K562 (cell line): ENCODE data around the gene GFI1B. TPM values are rescaled to one million over a fixed set of nuclear protein-coding genes. Genes with fewer than 3 reads are reported as not detected.
A peak's percentile ranks its signal among the peaks of the same experiment; 100 is the strongest.

ENCODE experiments used
- ARID1B ChIP-seq: fragments of 450-650 bp; IDR thresholded peaks from 2 replicates; pipeline ENCODE4 v1.6.1; 2016; ENCODE audit warnings: antibody characterized with exemption, mild to moderate bottlenecking, inconsistent platforms
- ARNT ChIP-seq, 2 experiments: fragments of 450-650 bp; IDR thresholded peaks; 2 replicates each; pipeline ENCODE4 v1.6.1; 2016; ENCODE audit warnings: mild to moderate bottlenecking in 1 of 2
- ATF7 ChIP-seq: fragments of 450-650 bp; IDR thresholded peaks from 2 replicates; pipeline ENCODE4 v1.7.1; 2014; ENCODE audit warnings: mild to moderate bottlenecking, moderate library complexity
- EWSR1 ChIP-seq: fragments of 450-650 bp; IDR thresholded peaks from 2 replicates; pipeline ENCODE4 v1.6.1; 2018; ENCODE audit warnings: borderline replicate concordance, mild to moderate bottlenecking, low read depth, moderate library complexity; ENCODE audit not compliant: partially characterized antibody
- EZH2 ChIP-seq: IDR thresholded peaks from 2 replicates; pipeline ENCODE4 v1.6.1; 2012; ENCODE audit warnings: low read depth, mild to moderate bottlenecking, inconsistent platforms, low read length, borderline replicate concordance
- FOXM1 ChIP-seq, 2 experiments: fragments of 450-650 bp in 1 of 2; sonication (generic) in 1 of 2; formaldehyde crosslinking in 1 of 2; IDR thresholded peaks; 2 replicates each; pipeline versions ENCODE4 v1.6.1 to v1.9.0; 2017 to 2022; ENCODE audit warnings: low read depth in 2 of 2, mild to moderate bottlenecking in 2 of 2, missing genetic modification reagents in 1 of 2, moderate library complexity in 1 of 2
- JUN ChIP-seq, 2 experiments: sonication (generic) in 1 of 2; formaldehyde crosslinking in 1 of 2; IDR thresholded peaks; 2 replicates each; pipeline versions ENCODE4 v1.6.1 to v1.8.0; 2012 to 2022; ENCODE audit warnings: borderline replicate concordance in 2 of 2, mild to moderate bottlenecking in 2 of 2, improper control_type of control experiment in 1 of 2, low read depth in 1 of 2, low read length in 1 of 2, missing genetic modification reagents in 1 of 2
- KHSRP ChIP-seq: fragments of 450-650 bp; IDR thresholded peaks from 2 replicates; pipeline ENCODE4 v1.6.1; 2017
- KLF16 ChIP-seq: IDR thresholded peaks from 2 replicates; pipeline ENCODE4 v1.6.1; 2016; ENCODE audit warnings: antibody characterized with exemption
- MAX ChIP-seq: sonication (generic); formaldehyde crosslinking; IDR thresholded peaks from 2 replicates; pipeline ENCODE4 v1.9.0; 2022; ENCODE audit warnings: mild to moderate bottlenecking, missing genetic modification reagents
- NFATC3 ChIP-seq: fragments of 450-650 bp; IDR thresholded peaks from 2 replicates; pipeline ENCODE4 v1.6.1; 2017; ENCODE audit warnings: mild to moderate bottlenecking
- PRMT5 ChIP-seq: sonication (generic); formaldehyde crosslinking; IDR thresholded peaks from 2 replicates; pipeline ENCODE4 v1.5.0; 2020; ENCODE audit warnings: missing genetic modification reagents
- RBM15 ChIP-seq: fragments of 200-400 bp; formaldehyde crosslinking; IDR thresholded peaks from 2 replicates; pipeline ENCODE4 v1.6.1; 2018; ENCODE audit warnings: mild to moderate bottlenecking, low read length, moderate library complexity; ENCODE audit not compliant: insufficient read depth
- SMARCC2 ChIP-seq: fragments of 450-650 bp; IDR thresholded peaks from 2 replicates; pipeline ENCODE4 v1.6.1; 2017; ENCODE audit warnings: antibody characterized with exemption, moderate library complexity, mild to moderate bottlenecking, low read depth
- TBP ChIP-seq: optimal IDR thresholded peaks from 2 replicates; pipeline ENCODE3; 2011; ENCODE audit warnings: low read depth, low read length, improper control_type of control experiment
- TEAD2 ChIP-seq: fragments of 450-650 bp; IDR thresholded peaks from 2 replicates; pipeline ENCODE4 v1.6.1; 2016; ENCODE audit warnings: missing genetic modification characterization, control low read depth, missing compliant biosample characterization
- TRIM24 ChIP-seq, 2 experiments: fragments of 450-650 bp; IDR thresholded peaks; 2 replicates each; pipeline ENCODE4 v1.6.1; 2016
- ZFP30 ChIP-seq: fragments of 250-450 bp; sonication (Bioruptor Pico); IDR thresholded peaks from 2 replicates; pipeline ENCODE4 v1.8.0; 2022; ENCODE audit warnings: moderate library complexity, mild to moderate bottlenecking, inconsistent platforms, borderline replicate concordance
- ZNF311 ChIP-seq: fragments of 250-450 bp; sonication (Bioruptor Pico); IDR thresholded peaks from 2 replicates; pipeline ENCODE4 v1.4.0; 2020; ENCODE audit warnings: mild to moderate bottlenecking, moderate library complexity
- polyA plus RNA-seq, 8 experiments: library from polyadenylated mRNA; depleted of rRNA in 4 of 8; stranded (reverse) in 5 of 8; unstranded in 3 of 8; fragments of >200 nt; fragmentation: Nextera tagmentation in 2 of 8; fragmentation: Illumina TruSeq in 1 of 8; extraction: Ambion mirVana in 2 of 8; extraction: Trizol in 1 of 8; gene quantifications; 2 replicates each; pipeline versions ENCODE4 v1.2.1 to v1.2.3, GENCODE V29; 2011 to 2014; ENCODE audit warnings: inconsistent platforms in 1 of 8, missing spikeins in 1 of 8
- total RNA-seq, 7 experiments: library from RNA; depleted of rRNA in 6 of 7; stranded (reverse); fragments of >200 nt in 6 of 7; fragmentation: Illumina TruSeq in 2 of 7; extraction: Trizol in 2 of 7; gene quantifications; 2 replicates each; pipeline versions ENCODE4 v1.2.1 to v1.2.3, GENCODE V29; 2011 to 2021; ENCODE audit warnings: low replicate concordance in 1 of 7
- TF ChIP-seq, protein P1 (sequence below), 2 experiments: fragments of 450-650 bp; formaldehyde crosslinking in 1 of 2; IDR thresholded peaks; 2 replicates each; pipeline versions ENCODE4 v1.4.0 to v1.6.1; 2014 to 2020; ENCODE audit warnings: mild to moderate bottlenecking in 2 of 2, borderline replicate concordance in 1 of 2, low read depth in 1 of 2

The GFI1B gene
- total and polyA plus RNA-seq, 9 of the 15 experiments (the other 6 are each of a cell fraction or from before 2014, with no cell fraction given): 8.0 to 75.7 (median 34.5) TPM

DNA sequence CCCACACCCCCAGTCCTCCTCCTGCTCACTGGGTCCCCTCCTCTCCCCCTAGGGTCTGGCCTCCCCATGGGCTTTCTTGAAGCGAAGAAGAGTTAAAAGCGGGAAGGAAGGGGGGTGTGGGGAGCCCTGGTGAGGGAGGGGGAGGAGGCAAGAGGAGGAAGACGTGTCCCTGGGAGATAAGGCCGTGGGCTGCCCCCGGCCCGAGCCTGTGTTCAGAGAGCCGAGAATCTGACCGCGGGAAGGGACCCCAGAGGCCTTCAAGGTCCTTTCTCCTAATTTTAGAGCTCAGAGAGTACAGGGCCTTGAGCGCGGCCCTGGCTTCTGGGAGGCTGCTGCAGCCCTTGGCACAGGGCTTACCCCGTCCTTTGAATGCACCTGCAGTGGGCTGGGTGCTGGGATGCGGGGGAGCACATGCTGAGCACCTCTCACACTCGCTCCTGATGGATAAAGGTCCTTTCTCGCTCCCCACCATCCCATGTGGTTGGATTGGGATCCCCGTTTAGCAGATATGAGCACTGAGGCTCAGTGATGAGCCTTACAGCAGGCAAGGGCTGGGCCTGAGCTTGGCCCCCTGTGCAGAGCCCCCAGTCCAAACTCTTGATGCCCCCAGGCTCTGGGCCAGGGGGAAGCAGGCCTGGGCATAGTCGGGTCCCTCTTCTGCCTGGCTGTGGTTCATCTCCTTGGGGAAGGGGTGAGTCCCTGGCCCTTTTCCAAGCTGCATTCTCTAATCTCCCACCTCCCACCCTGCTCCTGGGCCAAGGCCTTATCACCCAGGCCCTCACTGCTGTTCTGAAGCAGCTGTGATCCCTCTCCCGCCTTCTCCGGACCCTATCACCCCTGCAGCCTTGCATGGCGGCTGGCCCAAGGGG is 5.9 kb downstream of the GFI1B start (continued):
- no peak for TF ChIP-seq EWSR1
- TF ChIP-seq FOXM1 (IDR thresholded peaks at IDR 0.05; ENCODE audit: low read depth): peak; percentile 41; the same call in 1 of the 2 replicates
- TF ChIP-seq FOXM1 (CRISPR knock-in tag; IDR thresholded peaks at IDR 0.05; ENCODE audit: low read depth): no peak
- no peak for TF ChIP-seq ATF7
- TF ChIP-seq TEAD2 (tag): no peak
- 0 out of 2 replicates have a peak, but pooled peaks have one; percentile 22 for TF ChIP-seq ZNF311 (CRISPR knock-in tag)
- no peak for TF ChIP-seq JUN (IDR thresholded peaks at IDR 0.05; ENCODE audit: borderline replicate concordance, low read depth, low read length)
- no peak for TF ChIP-seq JUN (CRISPR knock-in tag; IDR thresholded peaks at IDR 0.05; ENCODE audit: borderline replicate concordance)
- TF ChIP-seq MAX (CRISPR knock-in tag): peak; percentile 41; the same call in 1 of the 2 replicates
- no peak for TF ChIP-seq RBM15
- TF ChIP-seq, protein P1, sequence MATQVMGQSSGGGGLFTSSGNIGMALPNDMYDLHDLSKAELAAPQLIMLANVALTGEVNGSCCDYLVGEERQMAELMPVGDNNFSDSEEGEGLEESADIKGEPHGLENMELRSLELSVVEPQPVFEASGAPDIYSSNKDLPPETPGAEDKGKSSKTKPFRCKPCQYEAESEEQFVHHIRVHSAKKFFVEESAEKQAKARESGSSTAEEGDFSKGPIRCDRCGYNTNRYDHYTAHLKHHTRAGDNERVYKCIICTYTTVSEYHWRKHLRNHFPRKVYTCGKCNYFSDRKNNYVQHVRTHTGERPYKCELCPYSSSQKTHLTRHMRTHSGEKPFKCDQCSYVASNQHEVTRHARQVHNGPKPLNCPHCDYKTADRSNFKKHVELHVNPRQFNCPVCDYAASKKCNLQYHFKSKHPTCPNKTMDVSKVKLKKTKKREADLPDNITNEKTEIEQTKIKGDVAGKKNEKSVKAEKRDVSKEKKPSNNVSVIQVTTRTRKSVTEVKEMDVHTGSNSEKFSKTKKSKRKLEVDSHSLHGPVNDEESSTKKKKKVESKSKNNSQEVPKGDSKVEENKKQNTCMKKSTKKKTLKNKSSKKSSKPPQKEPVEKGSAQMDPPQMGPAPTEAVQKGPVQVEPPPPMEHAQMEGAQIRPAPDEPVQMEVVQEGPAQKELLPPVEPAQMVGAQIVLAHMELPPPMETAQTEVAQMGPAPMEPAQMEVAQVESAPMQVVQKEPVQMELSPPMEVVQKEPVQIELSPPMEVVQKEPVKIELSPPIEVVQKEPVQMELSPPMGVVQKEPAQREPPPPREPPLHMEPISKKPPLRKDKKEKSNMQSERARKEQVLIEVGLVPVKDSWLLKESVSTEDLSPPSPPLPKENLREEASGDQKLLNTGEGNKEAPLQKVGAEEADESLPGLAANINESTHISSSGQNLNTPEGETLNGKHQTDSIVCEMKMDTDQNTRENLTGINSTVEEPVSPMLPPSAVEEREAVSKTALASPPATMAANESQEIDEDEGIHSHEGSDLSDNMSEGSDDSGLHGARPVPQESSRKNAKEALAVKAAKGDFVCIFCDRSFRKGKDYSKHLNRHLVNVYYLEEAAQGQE (IDR thresholded peaks at IDR 0.05; ENCODE audit: borderline replicate concordance): no peak
- TF ChIP-seq, protein P1 (CRISPR knock-in tag; IDR thresholded peaks at IDR 0.05; ENCODE audit: low read depth): peak; percentile 67; the same call in 1 of the 2 replicates
- no peak for TF ChIP-seq EZH2
- TF ChIP-seq NFATC3: no peak
- TF ChIP-seq KLF16: peak; percentile 93
- 0 out of 4 replicates have a peak, but pooled peaks of 1 of the 2 experiments have one; percentile 36 for TF ChIP-seq ARNT (IDR thresholded peaks at IDR 0.05)
- TF ChIP-seq TBP: no peak
- TF ChIP-seq TRIM24 (IDR thresholded peaks at IDR 0.05): peak; percentile 74
- TF ChIP-seq ARID1B: peak; percentile 90
- no peak for TF ChIP-seq ZFP30 (CRISPR knock-in tag)
- no peak for TF ChIP-seq KHSRP
- TF ChIP-seq PRMT5 (CRISPR knock-in tag): no peak
- TF ChIP-seq SMARCC2: 0 out of 2 replicates have a peak, but pooled peaks have one; percentile 47
